ENCODE data around the gene ZNF835.

- TF ChIP-seq CTCF (IDR thresholded peaks at IDR 0.05 in 4 of 5, conservative IDR thresholded peaks at IDR 0.05 in 1 of 5) = no peak
- no peak for TF ChIP-seq POLR2A (IDR thresholded peaks at IDR 0.05)
These were observed 48.7 kb upstream of the ZNF835 start for GRCh38 chr19:56720281-56720680.

All from gastrocnemius medialis (tissue), 4 donors.